K562 (cell line): Measurements from ENCODE around the gene SLC18B1. TPM values are rescaled to one million over a fixed set of nuclear protein-coding genes. Genes with fewer than 3 reads are reported as not detected.

ENCODE experiments used
- ATAC-seq: fragments of 200-7000 bp; cut with Tn5 transposase; 3 replicates; pipeline ENCODE4 v1.9.1; 2020; ENCODE audit warnings: moderate library complexity
- BruUV-seq: library from RNA; stranded (reverse); fragments of 400-500 nt; replicated peaks from 2 replicates; lab custom pipeline; 2021; lab: Mats Ljungman, UMichigan
- CTCF ChIA-PET: fragments of 300-600 bp; formaldehyde crosslinking; extraction: SDS; loops from one replicate; lab custom pipeline; 2021; ENCODE audit warnings: low intra/inter-chr PET ratio; lab: Yijun Ruan, JAX
- POLR2A ChIA-PET: fragments of 300-600, 350-650 bp; sonication (Branson Sonifier 250); formaldehyde crosslinking; extraction: SDS; loops from one replicate; lab custom pipeline; 2021; ENCODE audit warnings: antibody characterized with exemption, inconsistent platforms; lab: Yijun Ruan, JAX
- DNase-seq, 4 experiments: peaks; one replicate each; pipeline versions ENCODE4 v3.0.0 to v3.0.0-alpha.2; 2011 to 2018; ENCODE audit warnings: low spot score in 3 of 4, mixed read lengths in 3 of 4; ENCODE audit errors: extremely low read depth in 1 of 4
- FAIRE-seq: peaks from 2 replicates; lab custom pipeline; 2011; peaks lifted over from hg19 to GRCh38; lab: Jason Lieb, UNC
- H2AFZ ChIP-seq: 2 replicates; pipeline ENCODE4 v1.6.0; 2011; ENCODE audit warnings: low read depth, low read length, control low read depth, inconsistent platforms
- H3K27ac ChIP-seq: fragments of 200-600 bp; 3 replicates; pipeline ENCODE4 v1.8.0; 2011; ENCODE audit warnings: low read depth, mild to moderate bottlenecking, control low read depth, inconsistent platforms, low read length, moderate library complexity, mixed read lengths; ENCODE audit errors: extremely low read depth
- H3K27me3 ChIP-seq, 2 experiments: fragments of 300-600 bp in 1 of 2; 2 replicates in 1 of 2; 3 replicates in 1 of 2; pipeline versions ENCODE4 v1.6.0 to v1.8.0; 2011; ENCODE audit warnings: inconsistent platforms in 2 of 2, low read length in 2 of 2, mild to moderate bottlenecking in 1 of 2, mixed read lengths in 1 of 2, moderate library complexity in 1 of 2; ENCODE audit not compliant: control insufficient read depth in 2 of 2, insufficient read depth in 2 of 2
- H3K36me3 ChIP-seq: fragments of 300-600 bp; 3 replicates; pipeline ENCODE4 v1.8.0; 2011; ENCODE audit warnings: mild to moderate bottlenecking, low read length, inconsistent platforms; ENCODE audit not compliant: control insufficient read depth, insufficient read depth
- H3K4me1 ChIP-seq, 2 experiments: fragments of 200-600 bp in 1 of 2; replicated peaks in 1 of 2; 2 replicates in 1 of 2; 3 replicates in 1 of 2; pipeline versions ENCODE4 v1.5.1 to v1.8.0; 2011; ENCODE audit warnings: inconsistent platforms in 2 of 2, low read length in 2 of 2, mild to moderate bottlenecking in 1 of 2, mixed read lengths in 1 of 2, moderate library complexity in 1 of 2; ENCODE audit not compliant: control insufficient read depth in 2 of 2, insufficient read depth in 2 of 2
- H3K4me2 ChIP-seq: 2 replicates; pipeline ENCODE4 v1.6.1; 2011; ENCODE audit warnings: low read length, control low read depth, inconsistent platforms, mixed read lengths; ENCODE audit not compliant: insufficient read depth
- H3K4me3 ChIP-seq: fragments of 200-600 bp; sonication (generic), shearing (Covaris generic); 2 replicates; pipeline ENCODE4 v1.5.1; 2016; ENCODE audit warnings: control low read depth, inconsistent platforms
- H3K79me2 ChIP-seq: fragments of 200-600 bp; 3 replicates; pipeline ENCODE4 v1.8.0; 2011; ENCODE audit warnings: low read length, inconsistent platforms; ENCODE audit not compliant: control insufficient read depth, insufficient read depth
- H3K9ac ChIP-seq, 2 experiments: 2 replicates each; pipeline versions ENCODE4 v1.6.0 to v1.6.1; 2011; ENCODE audit warnings: low read depth in 2 of 2, low read length in 2 of 2, control low read depth in 1 of 2, inconsistent platforms in 1 of 2, mild to moderate bottlenecking in 1 of 2, mixed read lengths in 1 of 2; ENCODE audit not compliant: insufficient read depth in 1 of 2
- H3K9me1 ChIP-seq: one replicate; pipeline ENCODE4 v1.6.0; 2011; ENCODE audit warnings: inconsistent platforms, mild to moderate bottlenecking, low read length, moderate library complexity; ENCODE audit not compliant: control insufficient read depth, insufficient read depth
- H3K9me3 ChIP-seq: replicated peaks from 2 replicates; pipeline ENCODE4 v1.5.1; 2011; ENCODE audit warnings: low read depth, low read length, inconsistent platforms; ENCODE audit not compliant: control insufficient read depth, insufficient read depth
- H4K20me1 ChIP-seq: replicated peaks from 2 replicates; pipeline ENCODE4 v1.6.1; 2011; ENCODE audit warnings: low read length, inconsistent platforms, mixed read lengths; ENCODE audit not compliant: control insufficient read depth, insufficient read depth
- ATF6 ChIP-seq: sonication (generic); formaldehyde crosslinking; IDR thresholded peaks from 2 replicates; pipeline ENCODE4 v1.4.0; 2020; ENCODE audit warnings: mild to moderate bottlenecking, missing genetic modification reagents
- CHD1 ChIP-seq: fragments of 200-600 bp; sonication (generic); IDR thresholded peaks from one replicate; pipeline ENCODE4 v1.6.1; 2012; ENCODE audit warnings: mild to moderate bottlenecking, moderate library complexity, low read length, inconsistent platforms
- CREM ChIP-seq: IDR thresholded peaks from 2 replicates; pipeline ENCODE4 v1.6.1; 2014; ENCODE audit warnings: antibody characterized with exemption, low read depth
- ESRRA ChIP-seq: fragments of 450-650 bp; IDR thresholded peaks from 2 replicates; pipeline ENCODE4 v1.6.1; 2014; ENCODE audit warnings: low read depth, mild to moderate bottlenecking, moderate library complexity, borderline replicate concordance
- FOSL1 ChIP-seq: fragments of 200-800 bp; sonication (Bioruptor generic); conservative IDR thresholded peaks from 2 replicates; pipeline ENCODE4 v1.6.1; 2016; ENCODE audit warnings: missing genetic modification characterization, missing compliant biosample characterization
- GABPB2 ChIP-seq: fragments of 250-450 bp; sonication (Bioruptor Pico); conservative IDR thresholded peaks from 2 replicates; pipeline ENCODE4 v1.5.1; 2021; ENCODE audit warnings: mild to moderate bottlenecking
- GMEB1 ChIP-seq: fragments of 250-450 bp; sonication (Bioruptor Pico); IDR thresholded peaks from 2 replicates; pipeline ENCODE4 v1.4.0; 2020; ENCODE audit warnings: mild to moderate bottlenecking
- KAT7 ChIP-seq: sonication (generic); formaldehyde crosslinking; IDR thresholded peaks from 2 replicates; pipeline ENCODE4 v1.8.0; 2022; ENCODE audit warnings: missing genetic modification reagents, mild to moderate bottlenecking, borderline replicate concordance
- RBBP5 ChIP-seq: fragments of 200-600 bp; sonication (generic); IDR thresholded peaks from 2 replicates; pipeline ENCODE4 v1.6.1; 2012; ENCODE audit warnings: borderline replicate concordance, mild to moderate bottlenecking, low read length, control low read depth, inconsistent platforms; ENCODE audit not compliant: insufficient read depth, poor library complexity, severe bottlenecking
- TRIM28 ChIP-seq: fragments of 450-650 bp; IDR thresholded peaks from 2 replicates; pipeline ENCODE4 v1.6.1; 2017
- ZC3H4 ChIP-seq: sonication (generic); formaldehyde crosslinking; IDR thresholded peaks from 2 replicates; pipeline ENCODE4 v1.9.0; 2021; ENCODE audit warnings: missing genetic modification reagents, borderline replicate concordance
- ZEB2 ChIP-seq: fragments of 450-650 bp; IDR thresholded peaks from 2 replicates; pipeline ENCODE4 v1.6.1; 2016
- WGBS: fragments of 100-300 bp; shearing (Covaris generic); methylation state at CpG from one replicate; pipeline ENCODE4 v1.1.6; 2016; ENCODE audit warnings: low coverage, mixed read lengths; ENCODE audit not compliant: insufficient coverage; ENCODE audit errors: missing lambda C conversion rate; 5-methylcytosine and 5-hydroxymethylcytosine counted together
- in situ Hi-C: fragments of 300-500 bp; cut with MboI; formaldehyde crosslinking; loops from 4 replicates; pipeline ENCODE4 v1.15.0; 2018; ENCODE audit warnings: inconsistent platforms, mixed read lengths
- intact Hi-C: fragments of 100-400 bp; cut with micrococcal nuclease; formaldehyde crosslinking; loops from 2 replicates; pipeline ENCODE4 v1.14.2; 2022
- polyA plus RNA-seq, 8 experiments: library from polyadenylated mRNA; depleted of rRNA in 4 of 8; stranded (reverse) in 5 of 8; unstranded in 3 of 8; fragments of >200 nt; fragmentation: Nextera tagmentation in 2 of 8; fragmentation: Illumina TruSeq in 1 of 8; extraction: Ambion mirVana in 2 of 8; extraction: Trizol in 1 of 8; gene quantifications; 2 replicates each; pipeline versions ENCODE4 v1.2.1 to v1.2.3, GENCODE V29; 2011 to 2014; ENCODE audit warnings: inconsistent platforms in 1 of 8, missing spikeins in 1 of 8
- total RNA-seq, 7 experiments: library from RNA; depleted of rRNA in 6 of 7; stranded (reverse); fragments of >200 nt in 6 of 7; fragmentation: Illumina TruSeq in 2 of 7; extraction: Trizol in 2 of 7; gene quantifications; 2 replicates each; pipeline versions ENCODE4 v1.2.1 to v1.2.3, GENCODE V29; 2011 to 2021; ENCODE audit warnings: low replicate concordance in 1 of 7

The SLC18B1 gene
- total and polyA plus RNA-seq, 9 of the 15 experiments (the other 6 are each of a cell fraction or from before 2014, with no cell fraction given), result 10.4 to 49.1 (median 32.0) TPM

- TF ChIP-seq TRIM28, result no peak
- no peak for TF ChIP-seq KAT7 (CRISPR knock-in tag)
- no peak for TF ChIP-seq ESRRA
Observed at GRCh38 chr6:132795461-132795860, 3.0 kb downstream of the SLC18B1 start (continued).

- Histone ChIP-seq H3K36me3 (peaks cover 65% of the 10 kb centered on the region), H3K9me3 (no peaks in the 10 kb centered on the region), H3K9me1 (no peaks in the 10 kb centered on the region), H2AFZ (no peak overlapping the region), H3K4me2 (no peak overlapping the region), H3K27me3 (no peaks in the 10 kb centered on the region), H3K4me3 (no peak overlapping the region), H3K4me1 (no peaks in the 10 kb centered on the region; a peak in 1 of 5 replicates), H3K9ac (no peak overlapping the region), H3K27ac (no peak overlapping the region), H4K20me1 (no peaks in the 10 kb centered on the region), H3K79me2 (peaks cover 11% of the 10 kb centered on the region)
- ChIA-PET CTCF (no interaction called here), POLR2A (interaction anchor here (2.1 kb wide), 1 partner anchor 22 kb away, joined by 17 read pairs; the partner anchor contains the start of gene RPS12)
- in situ Hi-C loops (no loop called here), intact Hi-C loops (no loop called here)
- no peak for FAIRE-seq
- no peak for ATAC-seq
- WGBS, result 95% methylated on average over 5 of the region's 5 CpGs
- DNase-seq, result no peak
- TF ChIP-seq GABPB2 (CRISPR knock-in tag), result no peak
- no TSS peak for BruUV-seq
Observed at GRCh38 chr6:132792510-132792909, 5.9 kb downstream of the SLC18B1 start.

- Histone ChIP-seq H2AFZ (no peak overlapping the region), H3K9me3 (no peaks in the 10 kb centered on the region), H3K27me3 (no peaks in the 10 kb centered on the region), H3K79me2 (no peaks in the 10 kb centered on the region; the same call in 2 of the 3 replicates), H3K27ac (no peak overlapping the region), H3K4me2 (no peak overlapping the region), H3K9ac (no peak overlapping the region), H3K4me1 (peaks cover 0 to 6% of the 10 kb centered on the region in 2 experiments; a peak in 3 of 5 replicates), H3K36me3 (peaks cover 76% of the 10 kb centered on the region), H3K9me1 (no peaks in the 10 kb centered on the region), H4K20me1 (no peaks in the 10 kb centered on the region), H3K4me3 (no peak overlapping the region)
- ChIA-PET POLR2A (interaction anchor here (0.7 to 1.2 kb wide), 2 partner anchors 26 to 913 kb away, joined by 3 read pairs; no protein-coding TSS in a partner anchor), CTCF (no interaction called here)
- DNase-seq (no peak), FAIRE-seq (no peak), ATAC-seq (no peak)
- intact Hi-C loops, result no loop called here
- in situ Hi-C loops, result no loop called here
- BruUV-seq, result no TSS peak
- TF ChIP-seq ZC3H4 (CRISPR knock-in tag) (no peak), RBBP5 (no peak), ATF6 (CRISPR knock-in tag) (no peak), CHD1 (no peak), CREM (no peak), ZEB2 (no peak), GMEB1 (CRISPR knock-in tag) (no peak), FOSL1 (tag) (no peak)
Observed at GRCh38 chr6:132790450-132790849, 8.0 kb downstream of the SLC18B1 start.
